Aorta (tissue), 5 donors: Measurements from ENCODE around the gene FGD4. TPM values are rescaled to one million over a fixed set of nuclear protein-coding genes. Genes with fewer than 3 reads are reported as not detected.

Experiments
- ATAC-seq: fragments of 200-7000 bp; cut with Tn5 transposase; one replicate; pipeline ENCODE4 v1.9.1; 2022; ENCODE audit warnings: moderate library complexity; ENCODE audit not compliant: low FRiP score
- DNase-seq, 2 donors: peaks; one replicate each; pipeline ENCODE4 v3.0.0-alpha.2; 2020
- H3K27ac ChIP-seq, 2 donors: one replicate each; pipeline ENCODE4 v1.5.1; 2013; ENCODE audit warnings: low read length in 2 of 2, mild to moderate bottlenecking in 2 of 2, moderate library complexity in 2 of 2, control low read depth in 1 of 2, inconsistent platforms in 1 of 2, low read depth in 1 of 2
- H3K27me3 ChIP-seq, 2 donors: one replicate each; pipeline ENCODE4 v1.6.1; 2013; ENCODE audit warnings: control low read depth in 1 of 2, low read length in 1 of 2, mild to moderate bottlenecking in 1 of 2, moderate library complexity in 1 of 2; ENCODE audit not compliant: insufficient read depth in 2 of 2, control insufficient read depth in 1 of 2
- H3K36me3 ChIP-seq, 2 donors: one replicate each; pipeline ENCODE4 v1.6.1; 2013; ENCODE audit warnings: control low read depth in 1 of 2, low read length in 1 of 2, mild to moderate bottlenecking in 1 of 2; ENCODE audit not compliant: insufficient read depth in 2 of 2, control insufficient read depth in 1 of 2
- H3K4me1 ChIP-seq, 2 donors: one replicate each; pipeline ENCODE4 v1.6.1; 2013; ENCODE audit warnings: low read length in 2 of 2, control low read depth in 1 of 2, mild to moderate bottlenecking in 1 of 2, moderate library complexity in 1 of 2; ENCODE audit not compliant: insufficient read depth in 2 of 2, control insufficient read depth in 1 of 2
- H3K4me3 ChIP-seq, 2 donors: one replicate each; pipeline ENCODE4 v1.5.1; 2013; ENCODE audit warnings: low read length in 2 of 2, control low read depth in 1 of 2, mild to moderate bottlenecking in 1 of 2
- H3K9me3 ChIP-seq: one replicate; pipeline ENCODE4 v1.6.1; 2013; ENCODE audit warnings: mild to moderate bottlenecking, low read length; ENCODE audit not compliant: control insufficient read depth
- WGBS, 2 donors: extraction: QIAGEN DNeasy Blood & Tissue Kit; methylation state at CpG; one replicate each; pipeline ENCODE4 v1.1.7; 2013; 5-methylcytosine and 5-hydroxymethylcytosine counted together
- intact Hi-C, 2 donors: fragments of 100-400 bp; cut with DNase I; formaldehyde crosslinking; loops; one replicate each; pipeline versions ENCODE4 v1.14.2 to v1.15.0; 2022
- polyA plus RNA-seq, 2 donors: library from polyadenylated mRNA; stranded (reverse); fragments of 200-250 nt; gene quantifications; one replicate each; pipeline ENCODE4 v1.2.3, GENCODE V29; 2013
- total RNA-seq, 2 donors: library from RNA; stranded (reverse); fragmentation: NEBNext Ultra II Directional; extraction: Animal tissue kit (Norgen Biotek cat#: 25700); gene quantifications; one replicate each; pipeline ENCODE4 v1.2.1, GENCODE V29; 2021
- donor health status: healthy with polysubstance abuse.
- donor health status: Bipolar disorder and iron deficiency.
- donor health status: DM: no; HTN: no; CAD: no.
- donor health status: DM: no; HTN: no; CAD: no.
- donor health status: DM: yes; HTN: yes; CAD: no.

The FGD4 gene
- total and polyA plus RNA-seq, 4 donors: 5.5 to 46.9 (median 24.0) TPM

DNA sequence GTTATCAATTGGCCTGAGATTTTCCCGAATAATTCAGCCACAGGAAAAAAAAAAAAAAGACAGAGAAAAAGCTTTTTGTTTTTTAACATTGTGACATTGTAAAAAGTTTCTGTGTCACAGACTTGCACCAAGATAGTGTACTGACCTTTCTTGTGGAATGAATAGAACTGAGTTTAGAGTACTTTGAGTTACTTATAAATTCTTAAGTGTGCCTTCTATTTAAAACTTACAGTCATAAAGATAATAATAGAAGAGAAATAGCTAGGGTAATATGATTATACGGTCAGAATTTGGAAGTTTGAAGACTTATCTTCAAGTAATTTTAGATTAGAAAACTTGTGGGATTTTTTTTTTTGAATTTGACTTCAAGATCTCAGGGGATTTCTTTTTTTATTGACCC, 88.8 kb downstream of the FGD4 start:
- H3K4me1 ChIP-seq: no peaks in the 10 kb centered on the region
- no peak for ATAC-seq
- no peak overlapping the region for H3K4me3 ChIP-seq
- intact Hi-C loops: no loop called here
- 8 to 10% methylated on average over 2 of the region's 2 CpGs for WGBS, 2 donors
- H3K9me3 ChIP-seq: peaks cover 1% of the 10 kb centered on the region
- no peak overlapping the region for H3K27ac ChIP-seq
- no peak for DNase-seq
- H3K36me3 ChIP-seq: no peaks in the 10 kb centered on the region
- no peaks in the 10 kb centered on the region for H3K27me3 ChIP-seq

DNA sequence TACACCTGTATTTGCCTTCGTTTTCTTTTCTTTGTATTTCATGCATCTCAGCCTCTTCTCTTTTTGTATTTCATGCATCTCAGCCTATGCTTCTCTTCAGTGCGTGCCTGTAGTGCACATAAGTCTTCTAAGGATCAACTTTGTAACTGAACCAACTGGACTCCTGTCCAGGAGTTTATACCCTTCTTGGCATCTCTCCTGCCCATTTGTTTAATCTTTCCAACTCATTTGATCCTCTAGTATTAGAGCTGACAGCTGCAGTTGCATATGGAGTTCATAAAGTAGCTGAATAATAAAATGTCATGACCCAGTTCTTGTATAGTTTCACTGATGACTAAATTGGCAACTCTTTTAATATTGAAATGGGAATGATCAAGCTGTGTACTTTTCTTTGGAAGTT, 89.7 kb downstream of the FGD4 start:
- Histone ChIP-seq H3K4me1 (no peaks in the 10 kb centered on the region), H3K27ac (no peak overlapping the region), H3K36me3 (no peaks in the 10 kb centered on the region), H3K9me3 (no peaks in the 10 kb centered on the region), H3K27me3 (no peaks in the 10 kb centered on the region), H3K4me3 (no peak overlapping the region)
- WGBS, 2 donors: 87 to 88% methylated on average over 2 of the region's 2 CpGs
- no peak for ATAC-seq
- intact Hi-C loops: no loop called here
- DNase-seq: no peak

DNA sequence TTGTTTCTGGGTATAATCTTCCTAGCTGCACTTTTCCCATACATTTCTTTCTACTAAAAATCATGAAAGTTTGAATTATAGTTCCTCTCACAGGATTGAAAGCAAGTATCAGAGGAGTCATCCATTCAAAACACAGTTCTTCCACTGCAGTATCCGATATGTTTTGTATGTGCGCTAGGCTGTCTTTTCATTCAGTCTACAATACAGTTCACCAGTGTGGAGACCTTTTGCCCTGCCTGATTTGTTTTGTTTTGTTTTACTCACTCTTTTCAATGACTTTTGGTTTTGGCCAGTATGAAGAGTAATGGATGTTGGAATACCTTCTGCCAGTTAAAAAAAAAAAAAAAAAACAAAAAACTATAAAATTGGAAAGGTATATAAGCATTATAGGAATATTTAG, 91.4 kb downstream of the FGD4 start:
- no peak overlapping the region for H3K4me3 ChIP-seq
- 71 to 80% methylated on average over 2 of the region's 2 CpGs for WGBS, 2 donors
- H3K27me3 ChIP-seq: no peaks in the 10 kb centered on the region
- no peaks in the 10 kb centered on the region for H3K9me3 ChIP-seq
- intact Hi-C loops: no loop called here
- no peaks in the 10 kb centered on the region for H3K4me1 ChIP-seq
- ATAC-seq (no peak), DNase-seq (no peak)
- H3K36me3 ChIP-seq: no peaks in the 10 kb centered on the region
- no peak overlapping the region for H3K27ac ChIP-seq

DNA sequence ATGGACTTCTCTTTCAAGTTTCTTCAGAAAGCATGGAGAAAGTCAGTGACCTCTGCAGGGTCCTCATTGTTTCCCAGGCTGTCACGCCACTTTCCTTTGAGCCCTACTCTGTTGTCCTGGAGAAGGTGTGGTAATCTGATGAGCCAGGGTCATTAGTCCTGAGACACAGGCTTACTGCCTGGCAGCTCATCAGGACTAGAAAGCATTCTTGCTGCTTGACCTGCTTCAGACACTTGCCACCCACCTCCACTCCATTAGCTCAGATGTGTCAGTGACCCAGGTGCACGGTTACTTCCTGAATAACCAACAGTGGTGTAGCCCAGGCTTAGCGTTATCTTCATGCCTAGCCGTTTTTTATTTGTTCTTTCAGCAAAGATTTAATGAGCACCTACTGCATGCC, 93.9 kb downstream of the FGD4 start:
- no peak overlapping the region for H3K4me3 ChIP-seq
- WGBS, 2 donors: 76 to 77% methylated on average over 4 of the region's 4 CpGs
- H3K27ac ChIP-seq: no peak overlapping the region
- ATAC-seq (no peak), DNase-seq (no peak)
- H3K9me3 ChIP-seq: no peaks in the 10 kb centered on the region
- intact Hi-C loops: no loop called here
- no peaks in the 10 kb centered on the region for H3K27me3 ChIP-seq
- no peaks in the 10 kb centered on the region for H3K4me1 ChIP-seq
- no peaks in the 10 kb centered on the region for H3K36me3 ChIP-seq

DNA sequence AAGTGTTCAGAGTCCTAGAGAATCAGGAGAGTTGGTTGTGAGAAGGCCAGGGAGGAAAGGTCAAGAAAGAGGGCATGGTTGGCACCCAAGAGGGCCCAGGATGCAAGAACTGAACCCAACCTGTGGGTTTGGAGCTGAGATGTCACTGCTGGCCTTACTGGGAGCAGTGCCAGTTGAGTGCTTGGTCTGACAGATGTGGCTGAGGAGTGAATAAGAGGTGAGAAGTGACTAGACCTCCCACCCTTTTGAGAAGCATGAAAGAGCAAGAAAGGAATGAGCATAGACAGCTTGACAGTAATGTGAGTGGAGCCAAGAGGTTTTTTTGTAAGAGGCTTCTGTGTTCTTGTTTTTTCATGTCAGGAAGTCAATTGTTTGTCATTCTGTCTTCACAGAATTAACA, 95.3 kb downstream of the FGD4 start:
- Histone ChIP-seq H3K4me3 (no peak overlapping the region), H3K27ac (no peak overlapping the region), H3K27me3 (no peaks in the 10 kb centered on the region), H3K9me3 (no peaks in the 10 kb centered on the region), H3K4me1 (no peaks in the 10 kb centered on the region), H3K36me3 (no peaks in the 10 kb centered on the region)
- intact Hi-C loops: no loop called here
- DNase-seq (no peak), ATAC-seq (no peak)

DNA sequence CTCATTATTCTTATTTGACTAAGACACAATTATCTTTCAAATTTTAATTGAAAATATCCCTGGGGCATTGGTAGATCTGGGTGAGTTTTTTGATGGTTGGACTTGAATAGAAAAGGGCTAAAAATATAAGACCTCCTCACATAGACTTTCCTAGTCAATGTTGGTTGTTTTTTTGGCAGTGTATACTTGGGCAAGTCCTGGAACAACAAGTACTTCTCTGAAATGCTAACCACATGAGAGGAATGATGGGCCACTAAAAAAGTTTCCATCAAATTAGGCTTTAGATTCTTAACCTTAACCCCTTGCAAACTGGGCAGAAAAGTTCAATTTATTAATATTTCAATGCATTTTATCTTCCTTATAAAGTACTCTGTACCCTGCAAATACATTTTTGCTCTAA, 97.6 kb downstream of the FGD4 start:
- Histone ChIP-seq H3K4me3 (no peak overlapping the region), H3K36me3 (no peaks in the 10 kb centered on the region), H3K9me3 (no peaks in the 10 kb centered on the region), H3K27me3 (no peaks in the 10 kb centered on the region), H3K27ac (no peak overlapping the region), H3K4me1 (no peaks in the 10 kb centered on the region)
- DNase-seq: no peak
- ATAC-seq: no peak
- intact Hi-C loops: no loop called here

DNA sequence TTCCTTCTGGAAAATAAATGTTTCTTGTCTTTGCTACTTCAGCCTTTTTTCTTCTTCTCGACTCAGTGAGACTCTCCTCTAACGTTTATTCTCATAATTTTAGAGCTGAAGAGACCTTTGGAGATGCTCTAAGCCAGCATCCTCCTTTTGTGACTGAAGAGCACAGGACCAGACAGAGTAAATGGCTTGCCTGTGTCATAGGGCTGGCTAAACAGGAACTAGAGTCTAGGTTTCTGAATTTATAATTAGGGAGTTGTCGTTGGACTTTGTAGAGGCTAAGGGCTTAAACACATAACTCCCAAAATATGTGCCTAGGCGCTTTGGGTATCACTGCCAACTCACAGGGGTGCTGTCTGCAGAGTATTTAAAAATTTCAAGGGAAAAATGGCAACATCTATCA, 98.5 kb downstream of the FGD4 start:
- intact Hi-C loops: no loop called here
- DNase-seq: no peak
- H3K36me3 ChIP-seq: no peaks in the 10 kb centered on the region
- no peaks in the 10 kb centered on the region for H3K27me3 ChIP-seq
- 55 to 56% methylated on average over 4 of the region's 4 CpGs for WGBS, 2 donors
- peaks cover 0 to 3% of the 10 kb centered on the region in 2 donors for H3K4me1 ChIP-seq
- H3K4me3 ChIP-seq: no peak overlapping the region
- H3K27ac ChIP-seq: no peak overlapping the region
- no peak for ATAC-seq
- H3K9me3 ChIP-seq: no peaks in the 10 kb centered on the region

DNA sequence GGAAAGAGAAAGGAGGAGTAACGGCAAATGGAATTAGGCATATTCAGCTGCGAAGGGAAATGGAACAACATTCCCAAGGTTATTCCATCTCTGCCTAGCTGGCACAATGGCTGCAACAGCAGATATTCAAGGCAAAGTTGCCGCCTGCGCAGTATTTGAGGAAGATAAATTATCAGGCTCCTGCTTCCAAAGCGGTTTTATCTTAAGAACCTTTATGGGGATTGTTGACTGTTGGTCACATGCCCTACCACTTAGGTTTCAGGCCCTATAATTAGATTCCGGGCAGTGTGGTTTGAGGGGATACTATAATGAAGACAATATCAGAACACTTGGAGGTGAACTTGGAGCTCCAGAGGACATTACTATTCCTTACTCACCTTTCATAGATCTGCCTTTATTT, 99.7 kb downstream of the FGD4 start:
- H3K27ac ChIP-seq: no peak overlapping the region
- peaks cover 2 to 3% of the 10 kb centered on the region in 2 donors for H3K4me1 ChIP-seq
- H3K27me3 ChIP-seq: no peaks in the 10 kb centered on the region
- intact Hi-C loops: no loop called here
- WGBS, 2 donors: 76 to 77% methylated on average over 6 of the region's 6 CpGs
- no peak overlapping the region for H3K4me3 ChIP-seq
- ATAC-seq (no peak), DNase-seq (no peak)
- H3K36me3 ChIP-seq: no peaks in the 10 kb centered on the region
- no peaks in the 10 kb centered on the region for H3K9me3 ChIP-seq

DNA sequence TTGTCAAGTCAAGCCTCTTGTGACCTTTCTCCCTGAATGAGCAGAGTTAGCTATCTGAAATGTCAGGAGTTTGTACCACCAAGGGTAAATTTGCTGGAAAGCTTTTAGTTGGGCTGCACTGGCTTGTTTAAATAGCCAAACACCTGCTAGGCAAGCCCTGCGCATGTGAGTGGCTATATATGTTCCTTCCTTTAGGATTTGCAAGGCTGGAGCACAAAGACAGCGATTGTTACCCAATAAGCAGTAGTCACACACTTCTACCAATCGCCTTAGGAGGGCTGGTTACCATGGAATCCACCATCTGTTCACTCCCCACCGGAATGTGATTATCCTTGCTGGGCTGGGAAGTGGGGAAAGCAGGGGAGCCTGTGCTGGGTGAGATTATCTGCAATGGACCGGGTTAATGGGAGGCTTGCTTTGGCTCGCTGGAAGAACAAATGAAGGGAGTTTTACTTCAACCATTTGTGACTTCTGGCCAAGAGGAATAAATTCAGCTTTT, 102.5 kb downstream of the FGD4 start:
- intact Hi-C loops: no loop called here
- no peaks in the 10 kb centered on the region for H3K27me3 ChIP-seq
- DNase-seq: no peak
- no peaks in the 10 kb centered on the region for H3K36me3 ChIP-seq
- H3K9me3 ChIP-seq: no peaks in the 10 kb centered on the region
- no peak overlapping the region for H3K4me3 ChIP-seq
- peaks cover 2 to 5% of the 10 kb centered on the region in 2 donors for H3K4me1 ChIP-seq
- H3K27ac ChIP-seq: no peak overlapping the region
- 32 to 35% methylated on average over 6 of the region's 6 CpGs for WGBS, 2 donors
- ATAC-seq: peak; percentile 60
